IMR-90 (cell line): ENCODE data around the gene KCNK3. TPM values are rescaled to one million over a fixed set of nuclear protein-coding genes. Genes with fewer than 3 reads are reported as not detected.

Experiments used
- ATAC-seq: fragments of 200-7000 bp; cut with Tn5 transposase; 2 replicates; pipeline ENCODE4 v1.9.1; 2020; ENCODE audit warnings: low read depth, mild to moderate bottlenecking, moderate library complexity
- BruUV-seq: library from RNA; stranded (reverse); fragments of 400-500 nt; replicated peaks from 2 replicates; lab custom pipeline; 2021; lab: Mats Ljungman, UMichigan
- CTCF ChIA-PET: fragments of 300-600 bp; formaldehyde crosslinking; extraction: SDS; loops from one replicate; lab custom pipeline; 2021; ENCODE audit warnings: antibody characterized with exemption; lab: Yijun Ruan, JAX
- POLR2A ChIA-PET: fragments of 300-600 bp; sonication (Branson Sonifier 250); formaldehyde crosslinking; loops from one replicate; lab custom pipeline; 2022; ENCODE audit warnings: antibody characterized with exemption; ENCODE audit not compliant: unreplicated experiment; lab: Charles Lee
- DNase-seq: peaks from one replicate; pipeline ENCODE4 v3.0.0; 2013
- H2AFZ ChIP-seq: replicated peaks from 2 replicates; pipeline ENCODE3; 2013; ENCODE audit warnings: low read length, mild to moderate bottlenecking; ENCODE audit not compliant: poor library complexity
- H2AK5ac ChIP-seq: 2 replicates; pipeline ENCODE4 v1.6.1; 2013; ENCODE audit warnings: low read depth, low read length, inconsistent platforms
- H2AK9ac ChIP-seq: replicated peaks from 2 replicates; pipeline ENCODE3; 2013; ENCODE audit warnings: mild to moderate bottlenecking, low read depth, low read length, moderate library complexity; ENCODE audit not compliant: poor library complexity
- H2BK120ac ChIP-seq: 2 replicates; pipeline ENCODE4 v1.6.1; 2013; ENCODE audit warnings: low read depth, low read length, inconsistent platforms
- H2BK15ac ChIP-seq: 3 replicates; pipeline ENCODE4 v1.6.1; 2013; ENCODE audit warnings: low read depth, low read length, inconsistent platforms
- H2BK20ac ChIP-seq: 2 replicates; pipeline ENCODE4 v1.6.1; 2013; ENCODE audit warnings: low read depth, mild to moderate bottlenecking, inconsistent platforms, low read length, moderate library complexity
- H2BK5ac ChIP-seq: 2 replicates; pipeline ENCODE4 v1.6.1; 2013; ENCODE audit warnings: mild to moderate bottlenecking, low read depth, low read length, inconsistent platforms; ENCODE audit not compliant: poor library complexity, severe bottlenecking
- H3K14ac ChIP-seq: replicated peaks from 2 replicates; pipeline ENCODE4 v1.6.1; 2013; ENCODE audit warnings: low read depth, low read length, inconsistent platforms
- H3K18ac ChIP-seq: 2 replicates; pipeline ENCODE4 v1.6.1; 2013; ENCODE audit warnings: low read depth, low read length, control low read depth
- H3K23ac ChIP-seq: 2 replicates; pipeline ENCODE4 v1.6.1; 2013; ENCODE audit warnings: low read depth, low read length, inconsistent platforms
- H3K27ac ChIP-seq: 2 replicates; pipeline ENCODE4 v1.5.1; 2013; ENCODE audit warnings: mild to moderate bottlenecking, control low read depth, low read length; ENCODE audit not compliant: insufficient read depth
- H3K27me3 ChIP-seq: 2 replicates; pipeline ENCODE4 v1.6.1; 2013; ENCODE audit warnings: low read length; ENCODE audit not compliant: control insufficient read depth, insufficient read depth
- H3K36me3 ChIP-seq: 2 replicates; pipeline ENCODE4 v1.6.1; 2013; ENCODE audit warnings: low read length, mixed read lengths; ENCODE audit not compliant: control insufficient read depth, insufficient read depth
- H3K4ac ChIP-seq: 2 replicates; pipeline ENCODE4 v1.6.1; 2013; ENCODE audit warnings: low read depth, low read length, inconsistent platforms
- H3K4me1 ChIP-seq: 2 replicates; pipeline ENCODE4 v1.6.1; 2013; ENCODE audit warnings: low read length, mixed read lengths; ENCODE audit not compliant: control insufficient read depth, insufficient read depth
- H3K4me2 ChIP-seq: 2 replicates; pipeline ENCODE4 v1.6.1; 2013; ENCODE audit warnings: low read depth, mild to moderate bottlenecking, control low read depth, low read length, moderate library complexity
- H3K4me3 ChIP-seq: 2 replicates; pipeline ENCODE4 v1.5.1; 2013; ENCODE audit warnings: low read depth, mild to moderate bottlenecking, control low read depth, low read length, moderate library complexity; ENCODE audit not compliant: insufficient read depth
- H3K56ac ChIP-seq: 2 replicates; pipeline ENCODE4 v1.6.1; 2013; ENCODE audit warnings: low read length, inconsistent platforms; ENCODE audit not compliant: insufficient read depth; ENCODE audit errors: extremely low read depth
- H3K79me1 ChIP-seq, 2 experiments: 2 replicates each; pipeline ENCODE4 v1.6.1; 2013; ENCODE audit warnings: low read length in 2 of 2, inconsistent platforms in 1 of 2, low read depth in 1 of 2
- H3K9ac ChIP-seq: 2 replicates; pipeline ENCODE4 v1.6.1; 2013; ENCODE audit warnings: low read depth, low read length, control low read depth
- H3K9me1 ChIP-seq: 2 replicates; pipeline ENCODE4 v1.6.1; 2013; ENCODE audit warnings: low read length, inconsistent platforms; ENCODE audit not compliant: insufficient read depth
- H3K9me3 ChIP-seq: 2 replicates; pipeline ENCODE4 v1.6.1; 2013; ENCODE audit warnings: low read length; ENCODE audit not compliant: control insufficient read depth, insufficient read depth
- H4K20me1 ChIP-seq: 2 replicates; pipeline ENCODE4 v1.6.1; 2013; ENCODE audit warnings: low read length, inconsistent platforms; ENCODE audit not compliant: insufficient read depth
- H4K5ac ChIP-seq: 2 replicates; pipeline ENCODE4 v1.6.1; 2013; ENCODE audit warnings: mild to moderate bottlenecking, low read depth, low read length, control low read depth
- H4K8ac ChIP-seq, 2 experiments: 2 replicates each; pipeline ENCODE4 v1.6.1; 2013; ENCODE audit warnings: low read depth in 2 of 2, low read length in 2 of 2, control low read depth in 1 of 2, inconsistent platforms in 1 of 2
- H4K91ac ChIP-seq: 2 replicates; pipeline ENCODE4 v1.6.1; 2013; ENCODE audit warnings: low read depth, low read length, inconsistent platforms; ENCODE audit not compliant: insufficient read depth
- BHLHE40 ChIP-seq: fragments of 150-350 bp; IDR thresholded peaks from 2 replicates; pipeline ENCODE4 v1.6.1; 2016; ENCODE audit warnings: mild to moderate bottlenecking, low read depth, low read length
- CEBPB ChIP-seq: IDR thresholded peaks from 2 replicates; pipeline ENCODE4 v1.6.1; 2012; ENCODE audit warnings: low read depth, low read length, improper control_type of control experiment
- CHD1 ChIP-seq: IDR thresholded peaks from 2 replicates; pipeline ENCODE4 v1.6.1; 2012; ENCODE audit warnings: low read depth, low read length, improper control_type of control experiment
- CTCF ChIP-seq: conservative IDR thresholded peaks from 2 replicates; pipeline ENCODE4 v1.5.1; 2012; ENCODE audit warnings: mild to moderate bottlenecking, low read depth, low read length, improper control_type of control experiment
- ELK1 ChIP-seq: fragments of 150-350 bp; IDR thresholded peaks from 2 replicates; pipeline ENCODE4 v1.6.1; 2016; ENCODE audit warnings: low read depth, mild to moderate bottlenecking, low read length, moderate library complexity, borderline replicate concordance
- FOS ChIP-seq: fragments of 150-350 bp; IDR thresholded peaks from 2 replicates; pipeline ENCODE4 v1.6.1; 2016; ENCODE audit warnings: low read depth, low read length
- MAFK ChIP-seq: IDR thresholded peaks from 2 replicates; pipeline ENCODE4 v1.6.1; 2012; ENCODE audit warnings: low read depth, low read length, improper control_type of control experiment
- MAZ ChIP-seq: IDR thresholded peaks from 2 replicates; pipeline ENCODE4 v1.6.1; 2012; ENCODE audit warnings: low read depth, mild to moderate bottlenecking, low read length, improper control_type of control experiment, moderate library complexity, borderline replicate concordance
- MXI1 ChIP-seq: IDR thresholded peaks from 2 replicates; pipeline ENCODE4 v1.6.1; 2012; ENCODE audit warnings: low read depth, mild to moderate bottlenecking, low read length, moderate library complexity, borderline replicate concordance
- NFE2L2 ChIP-seq: fragments of 150-350 bp; IDR thresholded peaks from 2 replicates; pipeline ENCODE4 v1.6.1; 2016; ENCODE audit warnings: low read depth, mild to moderate bottlenecking, low read length
- POLR2A ChIP-seq: IDR thresholded peaks from 2 replicates; pipeline ENCODE4 v1.6.1; 2012; ENCODE audit warnings: mild to moderate bottlenecking, low read depth, low read length
- RAD21 ChIP-seq: IDR thresholded peaks from 2 replicates; pipeline ENCODE4 v1.6.1; 2012; ENCODE audit warnings: low read length, improper control_type of control experiment
- RCOR1 ChIP-seq: IDR thresholded peaks from 2 replicates; pipeline ENCODE4 v1.6.1; 2012; ENCODE audit warnings: mild to moderate bottlenecking, low read length, improper control_type of control experiment; ENCODE audit not compliant: insufficient replicate concordance
- RFX5 ChIP-seq: IDR thresholded peaks from 2 replicates; pipeline ENCODE4 v1.8.0; 2012; ENCODE audit warnings: low read depth, mild to moderate bottlenecking, low read length, moderate library complexity
- SMC3 ChIP-seq: fragments of 150-350 bp; IDR thresholded peaks from 2 replicates; pipeline ENCODE4 v1.6.1; 2016; ENCODE audit warnings: low read depth, mild to moderate bottlenecking, antibody characterized with exemption, low read length, moderate library complexity
- USF2 ChIP-seq: fragments of 150-350 bp; IDR thresholded peaks from 2 replicates; pipeline ENCODE4 v1.6.1; 2017; ENCODE audit warnings: mild to moderate bottlenecking, antibody characterized with exemption, low read length, low read depth
- WGBS, 2 experiments: methylation state at CpG; one replicate each; pipeline versions ENCODE4 v1.1.5 to v1.1.7; 2013; ENCODE audit warnings: missing lambda C conversion rate in 2 of 2; ENCODE audit not compliant: insufficient read length in 1 of 2; ENCODE audit errors: extremely low coverage in 2 of 2; 5-methylcytosine and 5-hydroxymethylcytosine counted together
- dilution Hi-C: fragments of 300-500 bp; cut with HindIII; formaldehyde crosslinking; loops from one replicate; pipeline ENCODE4 v1.14.3; 2018; ENCODE audit warnings: low sequenced_read_pairs; ENCODE audit not compliant: unreplicated experiment
- in situ Hi-C: fragments of 300-500 bp; cut with MboI; formaldehyde crosslinking; loops from 3 replicates; pipeline ENCODE4 v1.14.3; 2019; ENCODE audit warnings: low sequenced_read_pairs, inconsistent platforms, mixed read lengths
- intact Hi-C: fragments of 100-400 bp; cut with micrococcal nuclease; formaldehyde crosslinking; loops from 2 replicates; pipeline ENCODE4 v1.10.0; 2022
- polyA plus RNA-seq, 3 experiments: library from polyadenylated mRNA; depleted of rRNA; stranded (reverse); fragments of >200 nt; gene quantifications; 2 replicates each; pipeline ENCODE4 v1.2.3, GENCODE V29; 2012; ENCODE audit warnings: low replicate concordance in 1 of 3
- total RNA-seq: library from RNA; depleted of rRNA; stranded (reverse); fragments of >200 nt; gene quantifications from 2 replicates; pipeline ENCODE4 v1.2.3, GENCODE V29; 2012

KCNK3 gene
- total and polyA plus RNA-seq, 2 of the 4 experiments (the other 2 are of a cell fraction) = under 0.01 to 0.03 TPM

- Histone ChIP-seq H3K9me1 (peaks cover 7% of the 10 kb centered on the region; the same call in 1 of the 2 replicates), H3K18ac (no peak overlapping the region), H3K27ac (no peak overlapping the region), H3K27me3 (no peaks in the 10 kb centered on the region), H3K4ac (no peak overlapping the region), H3K4me1 (no peaks in the 10 kb centered on the region), H3K4me2 (no peak overlapping the region), H4K8ac (no peak overlapping the region), H4K5ac (no peak overlapping the region), H3K14ac (no peak overlapping the region), H2BK20ac (no peak overlapping the region), H3K9ac (no peak overlapping the region), H4K91ac (no peak overlapping the region), H2AFZ (no peak overlapping the region), H2BK120ac (no peak overlapping the region), H3K9me3 (no peaks in the 10 kb centered on the region), H3K56ac (no peak overlapping the region), H2BK5ac (no peak overlapping the region), H4K20me1 (peaks cover 13% of the 10 kb centered on the region), H3K4me3 (no peak overlapping the region), H3K23ac (no peak overlapping the region), H2AK9ac (no peak overlapping the region), H2BK15ac (no peak overlapping the region), H2AK5ac (no peak overlapping the region), H3K79me1 (peaks cover 4 to 14% of the 10 kb centered on the region in 2 experiments; a peak in 3 of 4 replicates), H3K36me3 (peaks cover 50% of the 10 kb centered on the region)
- dilution Hi-C loops = no loop called here
- CTCF ChIA-PET = no interaction called here
- POLR2A ChIA-PET = no interaction called here
- WGBS, 2 experiments = no CpG with 5 or more reads among the region's 4 CpGs
- ATAC-seq (no peak), DNase-seq (no peak)
- intact Hi-C loops = no loop called here
- TSS peak; percentile 34 for BruUV-seq
- in situ Hi-C loops = no loop called here
- TF ChIP-seq CEBPB (no peak), CTCF (no peak), ELK1 (no peak), POLR2A (no peak), CHD1 (no peak), RFX5 (no peak), USF2 (no peak), MAFK (no peak), NFE2L2 (no peak), RCOR1 (no peak), SMC3 (no peak), FOS (no peak), MXI1 (no peak), RAD21 (no peak), BHLHE40 (no peak), MAZ (no peak)
Observed at GRCh38 chr2:26780203-26780760, 87.8 kb downstream of the KCNK3 start.
